ENCODE measurements around the gene GPR156.
"Not testable (repeated sequence)": the region's sequence is repeated elsewhere in the genome, so short reads cannot be mapped to it uniquely, and the experiment has no call there.

GPR156 gene

DNA sequence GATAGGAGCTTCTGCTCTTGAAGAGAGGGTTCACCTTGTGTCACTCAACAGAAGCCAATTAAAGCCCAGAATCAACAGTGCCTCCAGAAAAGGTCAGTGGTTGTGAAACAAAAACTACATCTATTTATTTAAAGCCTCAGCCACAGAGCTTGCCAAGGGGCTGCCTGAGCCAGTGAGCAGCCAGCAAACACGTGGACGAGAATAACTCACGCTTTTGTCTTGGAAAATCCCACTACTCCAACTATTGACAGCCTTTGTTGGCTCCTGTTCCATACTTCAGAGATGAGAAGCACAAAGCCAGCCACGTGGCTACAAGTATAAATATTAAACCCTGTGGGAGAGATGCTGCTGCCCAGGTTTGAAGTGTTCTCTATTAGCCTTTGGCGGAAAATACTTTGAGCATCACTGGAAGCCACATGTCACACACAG is 10.3 kb downstream of the GPR156 start:
- DNase-seq (ENCODE audit: low spot score) = no peak

DNA sequence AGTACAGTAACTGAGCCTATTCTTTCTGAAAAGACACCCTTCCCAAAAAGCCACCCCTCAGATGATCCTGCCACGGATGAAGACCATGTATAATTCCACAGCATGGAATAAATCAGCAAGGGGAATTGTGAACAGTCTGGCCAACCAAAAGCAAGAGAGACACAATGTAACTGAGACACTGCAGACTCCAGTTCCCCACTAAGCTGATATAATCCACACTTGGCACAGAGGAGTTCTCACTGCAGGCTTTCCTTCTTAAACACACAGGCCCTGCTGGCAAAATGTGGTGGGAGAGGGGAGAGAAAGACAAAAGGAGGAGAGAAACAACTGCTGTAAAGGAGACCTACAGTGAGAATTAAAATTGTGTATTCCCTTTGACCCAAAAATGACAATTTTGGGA is 12.7 kb downstream of the GPR156 start:
- DNase-seq (ENCODE audit: low spot score) = no peak

DNA sequence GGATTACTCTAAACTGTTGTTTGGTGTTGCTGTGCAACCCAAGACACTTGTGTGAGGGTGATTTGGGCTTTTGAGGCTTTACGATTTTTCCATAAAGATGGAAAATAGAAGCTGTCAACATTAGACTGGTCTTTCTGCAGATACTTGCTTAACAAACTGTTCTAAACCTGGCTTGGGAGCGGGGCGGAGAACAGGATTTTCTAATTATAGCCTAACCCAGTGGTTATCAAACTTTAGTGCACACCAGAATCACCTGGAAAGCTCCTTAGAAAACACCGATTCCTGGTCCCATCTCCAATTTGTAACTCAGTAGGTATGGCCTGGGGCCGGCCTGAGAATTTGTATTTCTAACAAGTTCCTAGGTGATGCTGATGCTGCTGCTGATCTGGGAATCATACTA is 19.0 kb downstream of the GPR156 start:
- no peak for DNase-seq (ENCODE audit: low spot score)

DNA sequence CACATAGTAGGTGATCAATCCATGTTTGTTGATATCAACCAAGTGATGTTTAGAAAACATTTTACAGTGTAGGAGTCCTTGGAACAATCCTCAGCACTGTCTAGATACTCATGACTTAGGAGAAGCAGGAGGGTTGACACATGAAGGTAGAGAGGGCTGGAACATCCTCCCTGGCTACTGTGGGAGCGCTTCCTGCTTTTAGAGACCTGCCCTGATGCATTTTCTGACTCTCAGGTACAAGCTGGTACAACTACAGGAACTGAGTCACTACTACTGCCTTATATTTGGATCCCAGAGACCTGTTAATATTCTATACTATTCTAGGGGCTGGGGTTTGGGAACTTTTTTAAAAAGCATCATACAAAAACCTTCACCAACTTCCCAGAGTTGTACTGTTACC is 20.1 kb downstream of the GPR156 start:
- DNase-seq (ENCODE audit: low spot score) = no peak

DNA sequence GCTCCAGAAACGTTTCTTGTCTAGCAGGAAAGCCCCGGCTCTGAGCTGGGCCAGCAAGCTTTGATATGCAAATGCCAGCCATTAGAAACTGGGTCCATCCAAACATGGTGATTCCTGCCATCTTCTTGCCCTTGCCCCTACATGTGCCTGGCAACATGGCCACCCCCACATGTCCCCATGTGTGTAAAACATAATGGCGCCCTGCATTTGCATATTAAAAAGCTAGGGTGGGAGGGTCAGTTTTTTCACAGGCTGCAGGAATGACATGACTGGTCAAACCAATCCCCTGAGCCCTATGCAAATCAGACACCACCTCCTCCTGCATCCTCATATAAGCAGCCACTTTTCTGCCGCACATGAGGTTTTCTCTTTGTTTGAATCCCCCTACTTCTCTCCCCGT is 21.2 kb downstream of the GPR156 start:
- no peak for DNase-seq (ENCODE audit: low spot score)

DNA sequence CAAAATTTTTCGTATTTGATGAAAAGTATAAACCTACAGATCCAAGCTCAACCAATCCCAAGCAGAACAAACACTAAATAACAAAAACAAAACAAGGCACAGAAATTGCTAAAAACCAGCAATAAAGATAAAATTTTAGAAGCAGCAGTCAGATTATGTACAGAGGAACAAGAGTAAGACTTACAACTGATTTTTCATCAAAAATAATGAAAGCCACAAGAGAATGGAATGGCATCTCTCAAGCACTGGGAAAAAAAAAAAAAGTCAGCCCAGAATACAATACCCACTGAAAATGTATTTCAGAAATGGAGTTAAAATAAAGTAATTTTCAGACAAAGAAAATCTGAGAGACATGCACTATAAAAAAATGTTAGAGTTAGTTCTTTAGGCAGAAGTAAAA is 27.0 kb downstream of the GPR156 start:
- no peak for DNase-seq (ENCODE audit: low spot score)

DNA sequence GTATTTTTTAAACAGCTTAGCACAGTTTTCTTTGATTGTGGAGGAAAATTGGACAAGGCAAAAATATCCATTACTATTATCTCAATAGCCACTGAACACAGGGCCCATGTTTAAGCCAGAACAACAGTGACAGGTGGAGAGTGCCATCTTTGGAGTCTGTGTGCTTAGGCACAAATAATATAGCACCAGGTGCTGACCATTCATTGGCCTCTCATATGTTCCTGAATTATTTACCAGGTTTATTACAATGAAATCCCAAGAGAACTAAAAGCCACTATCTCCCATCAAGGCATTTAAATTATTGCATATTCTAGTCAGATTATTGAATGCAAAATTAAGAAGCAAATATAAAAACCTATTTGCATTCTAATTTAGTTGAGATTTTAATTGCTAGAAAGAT is 39.6 kb downstream of the GPR156 start:
- DNase-seq (ENCODE audit: low spot score) = no peak

DNA sequence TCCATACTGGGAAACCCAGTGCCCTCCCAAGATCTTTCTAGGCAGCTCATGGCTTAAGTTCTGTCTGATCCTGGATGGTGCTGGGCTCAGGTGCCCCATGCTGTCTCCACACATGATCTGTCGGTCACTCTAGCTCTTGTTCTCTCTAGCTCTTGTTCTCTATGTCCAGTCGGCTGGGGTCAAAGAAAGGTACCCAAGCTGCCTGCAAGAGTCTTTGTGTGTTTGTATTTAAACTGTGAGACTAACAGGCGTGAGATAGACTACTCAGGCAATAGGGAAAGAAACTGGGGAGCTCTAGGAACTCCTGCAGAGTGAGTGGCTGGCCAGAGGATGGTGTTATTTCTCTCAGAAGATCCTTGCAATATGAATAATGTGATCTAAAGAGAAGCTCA is 40.2 kb downstream of the GPR156 start:
- no peak for DNase-seq (ENCODE audit: low spot score)

DNA sequence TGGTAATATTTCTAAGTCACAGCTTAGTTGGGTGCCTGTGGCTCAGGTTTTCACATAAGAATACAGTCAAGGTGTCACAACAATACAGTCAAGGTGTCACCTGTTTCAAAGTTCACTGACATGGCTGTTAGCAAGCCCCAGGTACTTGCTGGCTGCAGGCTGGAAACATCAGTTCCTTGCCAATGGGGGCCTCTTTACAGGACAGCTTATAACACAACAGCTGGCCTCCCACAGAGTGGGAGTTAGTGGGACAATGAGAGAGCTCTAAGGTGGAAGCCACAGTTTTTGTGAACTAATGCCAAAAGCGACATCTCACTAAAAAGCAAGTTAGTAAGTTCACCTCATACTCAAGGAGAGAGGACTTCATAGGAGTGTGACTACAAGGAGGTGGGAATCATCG is 45.4 kb downstream of the GPR156 start:
- no peak for DNase-seq (ENCODE audit: low spot score)

DNA sequence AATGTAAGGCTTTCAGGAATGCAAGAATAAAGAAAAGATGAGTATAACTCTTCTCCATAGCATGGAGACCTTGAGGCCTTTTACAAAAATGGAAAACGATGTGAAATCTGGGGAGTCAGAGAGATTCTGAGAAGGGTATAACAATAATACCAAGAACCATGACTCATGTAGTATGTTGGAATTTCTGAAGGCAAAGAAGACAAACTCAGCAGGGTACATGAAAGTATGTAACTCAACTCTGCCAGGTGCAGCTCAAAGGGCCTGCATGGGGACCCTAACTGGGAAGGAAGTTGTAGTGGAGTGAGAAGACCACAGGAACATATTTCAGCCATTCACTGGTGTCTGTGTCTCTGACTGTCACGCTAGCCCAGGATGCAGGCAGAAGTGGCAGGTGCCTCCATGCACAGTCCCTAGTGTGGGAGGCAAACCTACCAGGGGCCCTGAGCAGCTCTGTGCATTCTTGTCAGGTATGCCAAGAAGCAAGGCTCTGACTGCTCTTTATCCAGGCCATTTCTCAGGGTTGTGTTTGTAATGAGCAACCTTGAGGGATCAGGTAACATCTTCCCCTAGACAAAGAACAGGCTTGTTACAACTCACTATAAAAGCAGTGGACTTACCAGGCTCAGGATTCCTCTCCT is 57.2 kb downstream of the GPR156 start:
- no peak for DNase-seq (ENCODE audit: low spot score)

DNA sequence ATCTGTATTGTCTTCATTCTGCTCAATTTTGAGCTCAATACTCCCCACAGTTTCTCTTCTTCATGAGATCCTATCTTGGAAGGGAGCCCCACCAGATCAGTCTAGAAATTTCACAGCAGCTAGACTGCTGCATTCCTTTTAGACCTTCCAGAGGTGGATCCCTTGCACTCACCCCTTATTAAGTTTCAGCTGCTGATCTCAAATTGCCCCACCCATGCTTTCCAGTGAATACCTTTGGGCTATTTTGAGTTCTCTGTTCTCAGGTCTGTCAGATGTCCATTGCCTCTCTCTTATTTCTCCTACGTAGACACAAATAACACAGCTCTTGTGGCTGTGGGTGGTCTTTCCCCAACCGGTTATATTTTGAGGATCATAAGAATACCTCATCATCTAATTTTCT is 60.8 kb downstream of the GPR156 start:
- DNase-seq (ENCODE audit: low spot score) = no peak

DNA sequence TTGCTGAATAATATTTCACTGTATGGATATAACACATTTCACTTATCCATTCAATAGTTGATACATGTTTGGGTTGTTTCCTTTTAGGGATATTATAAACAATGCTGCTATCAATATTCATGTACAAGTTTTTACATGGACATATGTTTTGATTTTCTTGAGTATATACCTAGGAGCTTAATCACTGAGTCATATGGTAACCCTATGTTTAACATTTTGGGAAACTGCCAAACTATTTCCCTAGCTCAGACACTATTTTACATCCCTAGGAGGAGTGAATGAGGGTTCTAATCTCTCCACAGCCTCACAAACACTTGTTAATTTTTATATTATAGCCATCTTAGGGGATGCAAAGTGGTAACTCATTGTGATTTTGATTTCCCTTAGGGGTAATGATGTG is 66.0 kb downstream of the GPR156 start:
- DNase-seq (ENCODE audit: low spot score) = no peak

DNA sequence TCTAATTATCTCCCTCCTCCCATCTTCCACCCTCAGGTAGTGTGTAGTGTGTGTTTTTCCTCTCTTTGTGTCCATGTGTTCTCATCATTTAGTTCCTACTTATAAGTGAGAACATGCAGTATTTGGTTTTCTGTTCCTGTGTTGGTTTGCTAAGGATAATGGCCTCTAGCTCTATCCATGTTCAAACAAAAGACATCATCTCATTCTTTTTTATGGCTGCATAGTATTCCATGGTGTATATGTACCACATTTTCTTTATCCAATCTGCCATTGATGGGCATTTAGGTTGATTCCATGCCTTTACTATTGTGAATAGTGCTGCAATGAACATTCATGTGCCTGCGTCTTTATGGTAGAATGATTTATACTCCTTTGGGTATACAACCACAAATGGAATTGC is 68.4 kb downstream of the GPR156 start:
- not testable (repeated sequence) for DNase-seq (ENCODE audit: low spot score)

DNA sequence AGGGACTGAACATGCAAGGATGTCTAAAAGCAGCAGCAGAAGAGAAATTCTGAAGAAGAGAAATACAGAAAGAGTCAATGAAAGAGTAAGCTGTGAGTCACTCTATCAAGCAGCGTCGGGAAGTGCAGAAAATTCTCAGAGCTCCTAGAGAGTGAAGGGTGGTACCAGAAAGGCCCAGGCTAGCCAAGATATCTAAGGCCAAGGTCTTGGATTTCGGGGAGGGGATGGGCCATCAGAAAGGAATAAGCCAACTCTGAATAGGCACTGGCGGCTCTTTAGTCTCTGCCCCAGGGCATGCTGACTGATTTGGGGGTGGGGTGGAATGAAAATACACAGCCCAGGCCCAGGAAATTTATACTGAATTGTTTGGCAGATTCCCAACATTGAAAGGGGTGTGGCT is 70.8 kb downstream of the GPR156 start:
- DNase-seq (ENCODE audit: low spot score) = no peak

DNA sequence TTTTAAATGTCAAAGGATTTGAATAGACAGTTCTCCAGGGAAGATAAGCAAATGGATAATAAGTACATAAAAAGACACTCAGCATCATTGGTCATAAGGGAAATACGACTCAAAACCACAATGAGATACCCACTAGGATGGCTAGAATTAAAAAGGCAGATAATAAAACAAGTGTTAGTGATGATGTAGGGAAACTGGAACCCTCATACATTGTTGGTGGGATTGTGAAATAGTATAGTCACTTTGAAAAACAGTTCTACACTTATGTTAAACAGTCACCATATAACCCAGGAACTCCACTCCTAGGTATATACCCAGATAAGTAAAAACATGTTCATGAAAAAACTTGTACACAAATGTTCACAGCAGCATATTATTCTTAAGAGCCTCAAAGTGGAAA is 72.5 kb downstream of the GPR156 start:
- DNase-seq (ENCODE audit: low spot score) = no peak

DNA sequence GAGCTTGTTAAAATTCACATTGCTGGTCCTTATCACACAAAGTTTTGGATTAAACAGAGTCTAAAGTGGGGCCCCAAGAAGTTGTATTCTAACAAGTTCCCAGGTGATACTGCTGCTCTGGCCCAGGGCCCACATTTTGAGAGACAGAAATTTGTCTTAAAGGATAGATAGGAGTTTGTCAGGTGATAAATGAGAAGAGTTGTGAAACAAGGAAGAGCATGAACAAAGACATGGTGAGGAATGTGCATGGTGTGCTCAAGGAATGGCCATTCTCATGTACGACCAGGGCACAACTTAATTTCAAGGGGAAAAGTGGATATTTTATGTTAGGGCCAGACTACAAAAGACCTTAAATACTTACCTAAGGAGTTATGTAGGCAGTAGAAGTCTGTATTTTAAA is 75.6 kb downstream of the GPR156 start:
- DNase-seq (ENCODE audit: low spot score) = no peak

DNA sequence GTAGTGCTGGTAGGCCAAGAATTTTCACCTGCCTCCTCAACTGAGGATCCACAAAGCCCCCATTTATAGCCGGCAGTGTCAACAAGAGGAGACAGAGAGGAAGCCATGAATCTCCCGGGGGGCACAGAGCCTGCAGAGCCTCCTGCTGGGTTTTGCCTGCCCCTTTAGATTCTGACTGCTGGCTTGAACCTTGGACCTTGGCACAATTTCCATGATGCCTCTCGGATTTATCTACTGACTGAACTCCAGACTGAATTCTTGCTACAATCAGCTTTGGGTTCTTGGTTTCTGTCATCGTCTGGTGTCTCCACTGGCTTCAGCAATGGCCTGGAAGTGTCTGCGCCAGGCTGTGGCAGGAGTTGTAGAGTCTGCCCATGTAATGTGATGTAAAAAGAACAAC is 80.7 kb downstream of the GPR156 start:
- DNase-seq (ENCODE audit: low spot score) = no peak

DNA sequence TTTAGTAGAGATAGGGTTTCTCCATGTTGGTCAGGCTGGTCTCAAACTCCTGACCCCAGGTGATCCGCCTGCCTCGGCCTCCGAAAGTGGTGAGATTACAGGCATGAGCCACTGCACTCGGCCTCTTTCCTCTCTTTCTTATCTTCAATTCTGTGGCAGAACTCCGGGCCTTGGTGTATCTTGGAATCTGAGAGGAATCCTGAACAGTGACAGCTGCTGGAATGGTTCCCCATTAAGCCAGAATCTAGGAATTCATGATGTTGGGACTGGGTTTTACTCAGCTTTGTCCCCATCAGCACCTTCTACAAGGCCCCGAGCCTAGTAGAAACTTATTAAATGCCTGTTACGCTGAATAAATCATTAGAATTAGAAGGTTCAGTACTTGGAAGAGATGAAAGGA is 81.4 kb downstream of the GPR156 start:
- DNase-seq (ENCODE audit: low spot score) = no peak

DNA sequence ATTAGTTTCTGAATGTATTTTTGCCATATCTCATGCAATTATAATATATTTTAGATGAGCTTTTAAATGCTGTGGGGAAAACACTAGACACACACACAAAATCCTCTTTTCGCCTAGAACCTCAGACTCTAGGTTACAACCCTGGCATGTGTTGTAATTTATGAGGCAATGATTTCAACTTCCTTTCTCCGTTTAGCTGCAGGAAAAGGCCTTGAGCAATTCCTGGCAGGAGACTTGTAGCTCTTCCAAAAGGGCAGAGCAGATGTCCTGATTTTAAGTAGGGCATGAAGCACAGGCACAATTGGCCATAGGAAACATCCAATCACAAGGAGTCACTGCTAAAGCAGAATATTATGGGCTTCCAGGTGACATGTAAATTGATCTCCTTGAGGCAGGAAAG is 82.0 kb downstream of the GPR156 start:
- DNase-seq (ENCODE audit: low spot score) = no peak

DNA sequence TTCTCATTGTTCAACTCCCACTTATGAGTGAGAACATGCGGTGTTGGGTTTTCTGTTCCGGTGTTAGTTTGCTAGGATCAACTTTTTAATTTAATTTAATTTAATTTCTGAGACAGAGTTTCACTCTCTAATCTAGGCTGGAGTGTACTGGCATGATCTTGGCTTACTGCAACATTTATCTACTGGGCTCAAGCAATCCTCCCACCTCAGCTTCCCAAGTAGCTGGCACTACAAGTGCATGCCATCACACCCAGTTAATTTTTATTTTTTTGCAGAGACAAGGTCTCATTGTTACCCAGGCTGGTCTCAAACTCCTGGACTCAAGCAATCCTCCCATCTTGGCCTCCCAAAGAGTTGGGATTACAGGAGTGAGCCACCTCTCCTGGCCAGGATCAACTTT is 82.7 kb downstream of the GPR156 start:
- DNase-seq (ENCODE audit: low spot score) = no peak

DNA sequence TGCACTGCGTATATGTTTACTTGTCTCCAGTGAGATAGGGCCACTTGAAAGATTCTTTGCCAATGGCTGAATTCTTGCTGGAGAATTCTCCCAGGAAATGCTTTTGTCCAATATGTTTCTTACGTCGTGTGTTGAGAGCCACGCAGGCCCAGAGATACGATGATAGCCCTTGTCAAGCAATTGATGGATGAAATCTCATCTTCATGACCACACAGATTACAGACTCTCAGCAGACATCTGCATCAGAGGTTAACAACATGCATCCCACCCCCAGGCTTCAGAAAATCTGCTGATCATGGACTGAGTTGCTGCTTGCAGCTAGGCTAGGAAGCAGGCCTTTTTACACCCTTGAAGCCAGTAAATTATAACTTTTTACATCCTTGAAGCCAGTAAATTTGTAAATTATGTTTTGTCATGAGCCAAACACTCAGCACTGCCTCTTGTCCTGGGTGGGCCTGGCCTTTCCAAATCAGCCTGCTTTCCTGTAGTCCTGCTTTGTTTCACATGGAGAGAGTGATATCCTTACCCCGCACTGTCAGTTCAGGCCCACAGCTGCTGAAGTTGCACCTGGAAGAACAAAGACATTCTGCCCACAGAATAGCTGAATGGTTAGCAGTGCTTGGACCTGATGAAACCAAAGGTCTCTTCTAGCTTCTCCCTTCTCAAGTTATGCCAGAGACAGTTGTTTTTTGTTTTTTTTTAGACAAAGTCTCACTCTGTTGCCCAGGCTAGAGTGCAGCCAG is 84.4 kb downstream of the GPR156 start:
- DNase-seq (ENCODE audit: low spot score) = no peak

DNA sequence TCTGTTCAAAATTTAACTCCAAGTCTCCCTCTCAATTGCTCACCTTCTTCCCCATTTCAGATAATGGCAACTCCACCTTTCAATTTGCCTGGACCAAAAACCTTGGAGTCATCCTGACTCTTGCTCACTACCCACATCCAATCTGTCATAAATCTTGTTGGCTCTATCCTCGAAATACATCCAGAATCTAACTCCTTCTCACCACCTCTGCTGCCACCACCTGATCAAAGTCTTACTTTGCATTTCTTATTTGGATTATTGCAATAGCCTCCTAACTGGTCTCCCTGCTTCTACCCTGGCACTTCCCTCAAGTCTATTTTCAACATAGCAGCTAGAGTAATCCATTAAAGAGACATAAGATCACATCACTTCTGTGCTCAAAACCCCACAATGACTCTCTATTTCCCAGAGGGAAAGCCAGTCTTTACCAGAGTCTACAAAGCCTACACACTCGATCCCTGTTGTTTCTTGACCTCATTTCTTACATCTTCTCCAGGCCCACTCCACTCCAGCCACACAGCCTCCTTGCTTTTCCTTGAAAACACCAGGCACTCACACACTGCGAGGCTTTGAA is 86.6 kb downstream of the GPR156 start:
- no peak for DNase-seq (ENCODE audit: low spot score)

DNA sequence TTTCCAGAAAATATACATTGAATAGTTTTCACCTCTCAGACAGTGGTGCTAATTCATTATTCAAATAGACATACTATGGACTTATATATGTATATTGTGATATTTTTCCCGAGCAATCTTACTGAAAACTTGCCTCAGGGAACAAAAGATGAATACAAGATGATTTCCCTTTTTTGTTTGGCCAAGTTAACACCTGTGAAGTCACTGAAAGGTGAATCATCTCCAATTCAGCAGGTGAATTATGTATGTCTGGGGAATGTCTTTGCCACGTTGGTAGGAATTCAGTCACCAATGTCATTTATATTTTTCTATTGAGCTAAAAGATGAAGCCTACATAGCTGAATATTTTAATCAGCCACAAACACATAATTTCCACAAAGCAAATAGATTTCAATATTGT is 88.2 kb downstream of the GPR156 start:
- DNase-seq (ENCODE audit: low spot score) = no peak

DNA sequence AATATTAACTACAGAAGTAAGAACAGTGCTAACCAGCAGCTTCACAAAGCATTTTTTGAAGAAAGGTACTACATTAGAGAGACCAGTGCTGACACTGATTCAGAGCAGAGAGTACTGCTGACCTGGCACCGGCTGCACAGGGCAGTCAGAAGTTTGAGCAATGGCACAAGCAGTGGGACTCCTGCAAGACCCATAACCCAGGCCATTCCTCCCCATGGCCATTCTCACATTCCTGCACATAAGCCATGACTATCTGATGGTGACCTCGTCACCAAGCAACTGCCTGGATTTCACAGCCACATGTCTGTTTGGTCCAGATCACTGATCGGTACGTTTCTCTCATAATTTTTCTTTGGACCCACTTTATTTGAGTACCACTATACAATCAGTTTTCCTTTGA is 88.7 kb downstream of the GPR156 start:
- DNase-seq (ENCODE audit: low spot score) = no peak
